WTC11 (cell line): ENCODE measurements around the gene SEMA4A. TPM values are rescaled to one million over a fixed set of nuclear protein-coding genes. Genes with fewer than 3 reads are reported as not detected.

Experiments
- ATAC-seq: fragments of 200-7000 bp; cut with Tn5 transposase; 2 replicates; pipeline ENCODE4 v1.10.0; 2021; ENCODE audit warnings: mild to moderate bottlenecking, moderate library complexity
- CTCF ChIA-PET: fragments of 300-600 bp; sonication (Branson Sonifier 250); formaldehyde crosslinking; loops from one replicate; lab custom pipeline; 2021; ENCODE audit warnings: antibody characterized with exemption; lab: Charles Lee
- POLR2A ChIA-PET: fragments of 350-600 bp; sonication (Branson Sonifier 250); formaldehyde crosslinking; loops from one replicate; lab custom pipeline; 2021; ENCODE audit warnings: antibody characterized with exemption; lab: Charles Lee
- DNase-seq: peaks from one replicate; pipeline ENCODE4 v3.0.0; 2021; ENCODE audit warnings: low spot score
- H3K27ac Mint-ChIP-seq: 2 replicates; pipeline ENCODE4 v1.8.0; 2021; ENCODE audit warnings: mixed read lengths
- H3K27me3 Mint-ChIP-seq: 2 replicates; pipeline ENCODE4 v1.8.0; 2021; ENCODE audit warnings: low read depth, mild to moderate bottlenecking, moderate library complexity, mixed read lengths
- H3K36me3 Mint-ChIP-seq: 2 replicates; pipeline ENCODE4 v1.8.0; 2021; ENCODE audit warnings: mixed read lengths
- H3K4me1 Mint-ChIP-seq: 2 replicates; pipeline ENCODE4 v1.8.0; 2022; ENCODE audit warnings: mixed read lengths
- H3K4me3 Mint-ChIP-seq: 2 replicates; pipeline ENCODE4 v1.8.0; 2021; ENCODE audit warnings: mild to moderate bottlenecking, moderate library complexity, mixed read lengths
- H3K9me3 Mint-ChIP-seq: 2 replicates; pipeline ENCODE4 v1.8.0; 2021; ENCODE audit warnings: mixed read lengths
- ATF1 ChIP-seq: sonication (generic); formaldehyde crosslinking; IDR thresholded peaks from 2 replicates; pipeline ENCODE4 v1.8.1; 2023; ENCODE audit warnings: mild to moderate bottlenecking, moderate library complexity, missing genetic modification reagents
- CREM ChIP-seq: sonication (generic); formaldehyde crosslinking; IDR thresholded peaks from 2 replicates; pipeline ENCODE4 v1.8.1; 2022; ENCODE audit warnings: mild to moderate bottlenecking, missing genetic modification reagents, moderate library complexity
- E2F5 ChIP-seq: sonication (generic); formaldehyde crosslinking; IDR thresholded peaks from 2 replicates; pipeline ENCODE4 v1.8.1; 2022; ENCODE audit warnings: mild to moderate bottlenecking, moderate library complexity, missing genetic modification reagents
- ELF4 ChIP-seq: sonication (generic); formaldehyde crosslinking; IDR thresholded peaks from 2 replicates; pipeline ENCODE4 v1.8.1; 2022; ENCODE audit warnings: low read depth, mild to moderate bottlenecking, moderate library complexity, missing genetic modification reagents
- ERG ChIP-seq: fragments of 250-450 bp; sonication (Bioruptor Pico); IDR thresholded peaks from 2 replicates; pipeline ENCODE4 v1.8.0; 2021; ENCODE audit warnings: mild to moderate bottlenecking
- ESRRA ChIP-seq: sonication (generic); formaldehyde crosslinking; IDR thresholded peaks from 2 replicates; pipeline ENCODE4 v1.8.1; 2022; ENCODE audit warnings: mild to moderate bottlenecking, missing genetic modification reagents, borderline replicate concordance
- FOXK1 ChIP-seq: sonication (generic); formaldehyde crosslinking; IDR thresholded peaks from 2 replicates; pipeline ENCODE4 v1.8.0; 2022; ENCODE audit warnings: mild to moderate bottlenecking, moderate library complexity, missing genetic modification reagents
- GTF2I ChIP-seq: fragments of 250-450 bp; sonication (Bioruptor Pico); conservative IDR thresholded peaks from 2 replicates; pipeline ENCODE4 v1.4.0; 2021; ENCODE audit warnings: mild to moderate bottlenecking
- KAT7 ChIP-seq: sonication (generic); formaldehyde crosslinking; IDR thresholded peaks from 2 replicates; pipeline ENCODE4 v1.8.1; 2023; ENCODE audit warnings: missing genetic modification reagents, mild to moderate bottlenecking, borderline replicate concordance
- NFE2L1 ChIP-seq: sonication (generic); formaldehyde crosslinking; IDR thresholded peaks from 2 replicates; pipeline ENCODE4 v1.8.1; 2023; ENCODE audit warnings: missing genetic modification reagents
- NFYB ChIP-seq: sonication (generic); formaldehyde crosslinking; conservative IDR thresholded peaks from 2 replicates; pipeline ENCODE4 v1.8.0; 2022; ENCODE audit warnings: low read depth, missing genetic modification reagents
- NR1H2 ChIP-seq: sonication (generic); formaldehyde crosslinking; IDR thresholded peaks from 2 replicates; pipeline ENCODE4 v1.9.0; 2021; ENCODE audit warnings: mild to moderate bottlenecking, moderate library complexity, missing genetic modification reagents
- NR3C1 ChIP-seq: sonication (generic); formaldehyde crosslinking; conservative IDR thresholded peaks from 2 replicates; pipeline ENCODE4 v1.8.1; 2023; ENCODE audit warnings: low read depth, mild to moderate bottlenecking, missing genetic modification reagents
- TEAD1 ChIP-seq: sonication (generic); formaldehyde crosslinking; IDR thresholded peaks from 2 replicates; pipeline ENCODE4 v1.8.0; 2022; ENCODE audit warnings: mild to moderate bottlenecking, missing genetic modification reagents
- TEAD4 ChIP-seq: sonication (generic); formaldehyde crosslinking; IDR thresholded peaks from 2 replicates; pipeline ENCODE4 v1.8.0; 2022; ENCODE audit warnings: mild to moderate bottlenecking, missing genetic modification reagents
- ZNF263 ChIP-seq: sonication (generic); formaldehyde crosslinking; IDR thresholded peaks from 2 replicates; pipeline ENCODE4 v1.8.1; 2022; ENCODE audit warnings: low read depth, mild to moderate bottlenecking, moderate library complexity, missing genetic modification reagents
- ZNF416 ChIP-seq: fragments of 250-450 bp; sonication (Bioruptor Pico); IDR thresholded peaks from 2 replicates; pipeline ENCODE4 v1.9.0; 2021; ENCODE audit warnings: mild to moderate bottlenecking, inconsistent platforms
- total RNA-seq: library from RNA; stranded (reverse); gene quantifications from 3 replicates; pipeline ENCODE4 v1.2.3, GENCODE V29; 2021
- TF ChIP-seq, protein P1 (sequence below): fragments of 250-450 bp; sonication (Bioruptor Pico); IDR thresholded peaks from 2 replicates; pipeline ENCODE4 v1.9.0; 2021; ENCODE audit warnings: mild to moderate bottlenecking, borderline replicate concordance
- TF ChIP-seq, protein P2 (sequence below): sonication (generic); formaldehyde crosslinking; IDR thresholded peaks from 2 replicates; pipeline ENCODE4 v1.8.1; 2023; ENCODE audit warnings: mild to moderate bottlenecking, moderate library complexity, missing genetic modification reagents
- TF ChIP-seq, protein P3 (sequence below): fragments of 200-600 bp; IDR thresholded peaks from 2 replicates; pipeline ENCODE4 v1.8.0; 2022; ENCODE audit warnings: antibody characterized with exemption
- TF ChIP-seq, protein P4 (sequence below): sonication (generic); formaldehyde crosslinking; IDR thresholded peaks from 2 replicates; pipeline ENCODE4 v1.8.1; 2022; ENCODE audit warnings: low read depth, missing genetic modification reagents, borderline replicate concordance
- TF ChIP-seq, protein P5 (sequence below): sonication (generic); formaldehyde crosslinking; conservative IDR thresholded peaks from 2 replicates; pipeline ENCODE4 v1.8.1; 2022; ENCODE audit warnings: mild to moderate bottlenecking, missing genetic modification reagents
- TF ChIP-seq, protein P6 (sequence below): sonication (generic); formaldehyde crosslinking; IDR thresholded peaks from 2 replicates; pipeline ENCODE4 v1.8.0; 2022; ENCODE audit warnings: mild to moderate bottlenecking, missing genetic modification reagents

Gene SEMA4A
- total RNA-seq, 1 experiment from 2014 or later: 12.4 TPM

- Mint-ChIP-seq H3K36me3 (0 out of 2 replicates have a peak, but pooled peaks cover 4% of the 10 kb centered on the region), H3K4me3 (no peak overlapping the region), H3K27me3 (no peaks in the 10 kb centered on the region), H3K27ac (no peak overlapping the region), H3K9me3 (no peaks in the 10 kb centered on the region), H3K4me1 (peaks cover 22% of the 10 kb centered on the region)
- ChIA-PET POLR2A (interaction anchor here (1.0 kb wide), 1 partner anchor 48 kb away, joined by 3 read pairs; the partner anchor contains the start of gene PMF1), CTCF (interaction anchor here (1.5 to 1.9 kb wide), 3 partner anchors 19 to 60 kb away, joined by 3 to 6 read pairs (median 6); no protein-coding TSS in a partner anchor)
- ATAC-seq (no peak), DNase-seq (no peak)
- TF ChIP-seq ELF4 (CRISPR knock-in tag) (no peak), E2F5 (CRISPR knock-in tag) (no peak), NR1H2 (CRISPR knock-in tag) (no peak), ERG (CRISPR knock-in tag) (no peak), CREM (CRISPR knock-in tag) (no peak), TEAD1 (CRISPR knock-in tag) (no peak), ATF1 (CRISPR knock-in tag) (no peak), NFYB (CRISPR knock-in tag) (no peak), ZNF263 (CRISPR knock-in tag) (no peak)
- TF ChIP-seq, protein P1, sequence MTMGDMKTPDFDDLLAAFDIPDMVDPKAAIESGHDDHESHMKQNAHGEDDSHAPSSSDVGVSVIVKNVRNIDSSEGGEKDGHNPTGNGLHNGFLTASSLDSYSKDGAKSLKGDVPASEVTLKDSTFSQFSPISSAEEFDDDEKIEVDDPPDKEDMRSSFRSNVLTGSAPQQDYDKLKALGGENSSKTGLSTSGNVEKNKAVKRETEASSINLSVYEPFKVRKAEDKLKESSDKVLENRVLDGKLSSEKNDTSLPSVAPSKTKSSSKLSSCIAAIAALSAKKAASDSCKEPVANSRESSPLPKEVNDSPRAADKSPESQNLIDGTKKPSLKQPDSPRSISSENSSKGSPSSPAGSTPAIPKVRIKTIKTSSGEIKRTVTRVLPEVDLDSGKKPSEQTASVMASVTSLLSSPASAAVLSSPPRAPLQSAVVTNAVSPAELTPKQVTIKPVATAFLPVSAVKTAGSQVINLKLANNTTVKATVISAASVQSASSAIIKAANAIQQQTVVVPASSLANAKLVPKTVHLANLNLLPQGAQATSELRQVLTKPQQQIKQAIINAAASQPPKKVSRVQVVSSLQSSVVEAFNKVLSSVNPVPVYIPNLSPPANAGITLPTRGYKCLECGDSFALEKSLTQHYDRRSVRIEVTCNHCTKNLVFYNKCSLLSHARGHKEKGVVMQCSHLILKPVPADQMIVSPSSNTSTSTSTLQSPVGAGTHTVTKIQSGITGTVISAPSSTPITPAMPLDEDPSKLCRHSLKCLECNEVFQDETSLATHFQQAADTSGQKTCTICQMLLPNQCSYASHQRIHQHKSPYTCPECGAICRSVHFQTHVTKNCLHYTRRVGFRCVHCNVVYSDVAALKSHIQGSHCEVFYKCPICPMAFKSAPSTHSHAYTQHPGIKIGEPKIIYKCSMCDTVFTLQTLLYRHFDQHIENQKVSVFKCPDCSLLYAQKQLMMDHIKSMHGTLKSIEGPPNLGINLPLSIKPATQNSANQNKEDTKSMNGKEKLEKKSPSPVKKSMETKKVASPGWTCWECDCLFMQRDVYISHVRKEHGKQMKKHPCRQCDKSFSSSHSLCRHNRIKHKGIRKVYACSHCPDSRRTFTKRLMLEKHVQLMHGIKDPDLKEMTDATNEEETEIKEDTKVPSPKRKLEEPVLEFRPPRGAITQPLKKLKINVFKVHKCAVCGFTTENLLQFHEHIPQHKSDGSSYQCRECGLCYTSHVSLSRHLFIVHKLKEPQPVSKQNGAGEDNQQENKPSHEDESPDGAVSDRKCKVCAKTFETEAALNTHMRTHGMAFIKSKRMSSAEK (CRISPR knock-in tag): no peak
Measured at GRCh38 chr1:156165083-156165482, 11.7 kb downstream of the SEMA4A start.

- DNase-seq (no peak), ATAC-seq (no peak)
- H3K27me3 Mint-ChIP-seq: no peaks in the 10 kb centered on the region
- no peak overlapping the region for H3K4me3 Mint-ChIP-seq
- H3K9me3 Mint-ChIP-seq: no peaks in the 10 kb centered on the region
- TF ChIP-seq, protein P2, sequence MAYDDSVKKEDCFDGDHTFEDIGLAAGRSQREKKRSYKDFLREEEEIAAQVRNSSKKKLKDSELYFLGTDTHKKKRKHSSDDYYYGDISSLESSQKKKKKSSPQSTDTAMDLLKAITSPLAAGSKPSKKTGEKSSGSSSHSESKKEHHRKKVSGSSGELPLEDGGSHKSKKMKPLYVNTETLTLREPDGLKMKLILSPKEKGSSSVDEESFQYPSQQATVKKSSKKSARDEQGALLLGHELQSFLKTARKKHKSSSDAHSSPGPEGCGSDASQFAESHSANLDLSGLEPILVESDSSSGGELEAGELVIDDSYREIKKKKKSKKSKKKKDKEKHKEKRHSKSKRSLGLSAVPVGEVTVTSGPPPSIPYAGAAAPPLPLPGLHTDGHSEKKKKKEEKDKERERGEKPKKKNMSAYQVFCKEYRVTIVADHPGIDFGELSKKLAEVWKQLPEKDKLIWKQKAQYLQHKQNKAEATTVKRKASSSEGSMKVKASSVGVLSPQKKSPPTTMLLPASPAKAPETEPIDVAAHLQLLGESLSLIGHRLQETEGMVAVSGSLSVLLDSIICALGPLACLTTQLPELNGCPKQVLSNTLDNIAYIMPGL (CRISPR knock-in tag): no peak
- TF ChIP-seq NFE2L1 (no peak), ESRRA (CRISPR knock-in tag) (no peak), GTF2I (no peak), NR3C1 (no peak), TEAD4 (CRISPR knock-in tag) (no peak), KAT7 (CRISPR knock-in tag) (no peak), FOXK1 (CRISPR knock-in tag) (no peak), ZNF416 (CRISPR knock-in tag) (no peak)
- TF ChIP-seq, protein P3, sequence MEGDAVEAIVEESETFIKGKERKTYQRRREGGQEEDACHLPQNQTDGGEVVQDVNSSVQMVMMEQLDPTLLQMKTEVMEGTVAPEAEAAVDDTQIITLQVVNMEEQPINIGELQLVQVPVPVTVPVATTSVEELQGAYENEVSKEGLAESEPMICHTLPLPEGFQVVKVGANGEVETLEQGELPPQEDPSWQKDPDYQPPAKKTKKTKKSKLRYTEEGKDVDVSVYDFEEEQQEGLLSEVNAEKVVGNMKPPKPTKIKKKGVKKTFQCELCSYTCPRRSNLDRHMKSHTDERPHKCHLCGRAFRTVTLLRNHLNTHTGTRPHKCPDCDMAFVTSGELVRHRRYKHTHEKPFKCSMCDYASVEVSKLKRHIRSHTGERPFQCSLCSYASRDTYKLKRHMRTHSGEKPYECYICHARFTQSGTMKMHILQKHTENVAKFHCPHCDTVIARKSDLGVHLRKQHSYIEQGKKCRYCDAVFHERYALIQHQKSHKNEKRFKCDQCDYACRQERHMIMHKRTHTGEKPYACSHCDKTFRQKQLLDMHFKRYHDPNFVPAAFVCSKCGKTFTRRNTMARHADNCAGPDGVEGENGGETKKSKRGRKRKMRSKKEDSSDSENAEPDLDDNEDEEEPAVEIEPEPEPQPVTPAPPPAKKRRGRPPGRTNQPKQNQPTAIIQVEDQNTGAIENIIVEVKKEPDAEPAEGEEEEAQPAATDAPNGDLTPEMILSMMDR: no peak
- TF ChIP-seq, protein P4, sequence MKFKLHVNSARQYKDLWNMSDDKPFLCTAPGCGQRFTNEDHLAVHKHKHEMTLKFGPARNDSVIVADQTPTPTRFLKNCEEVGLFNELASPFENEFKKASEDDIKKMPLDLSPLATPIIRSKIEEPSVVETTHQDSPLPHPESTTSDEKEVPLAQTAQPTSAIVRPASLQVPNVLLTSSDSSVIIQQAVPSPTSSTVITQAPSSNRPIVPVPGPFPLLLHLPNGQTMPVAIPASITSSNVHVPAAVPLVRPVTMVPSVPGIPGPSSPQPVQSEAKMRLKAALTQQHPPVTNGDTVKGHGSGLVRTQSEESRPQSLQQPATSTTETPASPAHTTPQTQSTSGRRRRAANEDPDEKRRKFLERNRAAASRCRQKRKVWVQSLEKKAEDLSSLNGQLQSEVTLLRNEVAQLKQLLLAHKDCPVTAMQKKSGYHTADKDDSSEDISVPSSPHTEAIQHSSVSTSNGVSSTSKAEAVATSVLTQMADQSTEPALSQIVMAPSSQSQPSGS: no peak
- TF ChIP-seq, protein P5, sequence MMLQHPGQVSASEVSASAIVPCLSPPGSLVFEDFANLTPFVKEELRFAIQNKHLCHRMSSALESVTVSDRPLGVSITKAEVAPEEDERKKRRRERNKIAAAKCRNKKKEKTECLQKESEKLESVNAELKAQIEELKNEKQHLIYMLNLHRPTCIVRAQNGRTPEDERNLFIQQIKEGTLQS (CRISPR knock-in tag): no peak
- TF ChIP-seq, protein P6, sequence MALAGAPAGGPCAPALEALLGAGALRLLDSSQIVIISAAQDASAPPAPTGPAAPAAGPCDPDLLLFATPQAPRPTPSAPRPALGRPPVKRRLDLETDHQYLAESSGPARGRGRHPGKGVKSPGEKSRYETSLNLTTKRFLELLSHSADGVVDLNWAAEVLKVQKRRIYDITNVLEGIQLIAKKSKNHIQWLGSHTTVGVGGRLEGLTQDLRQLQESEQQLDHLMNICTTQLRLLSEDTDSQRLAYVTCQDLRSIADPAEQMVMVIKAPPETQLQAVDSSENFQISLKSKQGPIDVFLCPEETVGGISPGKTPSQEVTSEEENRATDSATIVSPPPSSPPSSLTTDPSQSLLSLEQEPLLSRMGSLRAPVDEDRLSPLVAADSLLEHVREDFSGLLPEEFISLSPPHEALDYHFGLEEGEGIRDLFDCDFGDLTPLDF (CRISPR knock-in tag): no peak
- ChIA-PET CTCF (interaction anchor here (0.7 to 1.0 kb wide), 2 partner anchors 58 to 91 kb away, joined by 3 to 4 read pairs; no protein-coding TSS in a partner anchor), POLR2A (no interaction called here)
- H3K27ac Mint-ChIP-seq: no peak overlapping the region
- 0 out of 2 replicates have a peak, but pooled peaks cover 6% of the 10 kb centered on the region for H3K36me3 Mint-ChIP-seq
- H3K4me1 Mint-ChIP-seq: peaks cover 11% of the 10 kb centered on the region
Measured at GRCh38 chr1:156167536-156167935, 14.2 kb downstream of the SEMA4A start.
